HEK293 (cell line): ENCODE measurements around the gene CEPT1.

Experiments used
- IKZF3 ChIP-seq: fragments of 450-650 bp; IDR thresholded peaks from 2 replicates; pipeline ENCODE4 v1.5.0; 2018; ENCODE audit warnings: missing biosample characterization, mild to moderate bottlenecking, missing genetic modification characterization, moderate library complexity
- MZF1 ChIP-seq: fragments of 450-650 bp; formaldehyde crosslinking; IDR thresholded peaks from 2 replicates; pipeline ENCODE4 v1.5.1; 2017; ENCODE audit warnings: missing biosample characterization, missing genetic modification characterization, borderline replicate concordance
- ZNF23 ChIP-seq: fragments of 450-650 bp; formaldehyde crosslinking; IDR thresholded peaks from 2 replicates; pipeline ENCODE4 v1.5.1; 2016; ENCODE audit warnings: missing biosample characterization, missing genetic modification characterization, borderline replicate concordance
- ZNF266 ChIP-seq: fragments of 450-650 bp; formaldehyde crosslinking; IDR thresholded peaks from 2 replicates; pipeline ENCODE4 v1.5.1; 2016; ENCODE audit warnings: missing biosample characterization, missing genetic modification characterization, low read depth
- ZNF324 ChIP-seq: fragments of 450-650 bp; formaldehyde crosslinking; IDR thresholded peaks from 2 replicates; pipeline ENCODE4 v1.5.1; 2016; ENCODE audit warnings: missing biosample characterization, missing genetic modification characterization
- TF ChIP-seq, protein P1 (sequence below): fragments of 450-650 bp; formaldehyde crosslinking; IDR thresholded peaks from 2 replicates; pipeline ENCODE4 v1.5.1; 2016; ENCODE audit warnings: missing biosample characterization, missing genetic modification characterization

DNA sequence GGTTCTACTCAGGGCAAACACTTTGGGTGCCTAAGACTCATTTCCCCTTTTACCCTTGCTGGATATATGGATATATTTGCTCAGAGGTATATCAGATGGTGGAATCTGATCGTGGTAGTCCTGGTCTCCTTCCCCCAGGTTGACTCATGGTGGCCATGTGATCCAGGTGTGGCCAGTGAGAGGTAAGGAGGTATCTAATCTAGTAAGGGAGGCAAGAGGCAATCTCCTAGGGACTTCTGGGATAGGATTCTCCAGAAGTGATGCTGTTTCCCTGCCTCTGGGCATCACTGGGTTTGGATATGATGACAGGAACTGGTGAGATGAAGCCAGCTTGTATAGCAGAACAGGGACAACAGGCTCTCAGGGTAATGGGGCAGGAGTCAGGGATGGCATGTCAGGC lies 68.9 kb downstream of the CEPT1 start:
- no peak for TF ChIP-seq MZF1
- no peak for TF ChIP-seq IKZF3
- TF ChIP-seq ZNF324 (tag by site-specific recombination) = no peak
- no peak for TF ChIP-seq ZNF266 (tag by site-specific recombination)
- TF ChIP-seq, protein P1, sequence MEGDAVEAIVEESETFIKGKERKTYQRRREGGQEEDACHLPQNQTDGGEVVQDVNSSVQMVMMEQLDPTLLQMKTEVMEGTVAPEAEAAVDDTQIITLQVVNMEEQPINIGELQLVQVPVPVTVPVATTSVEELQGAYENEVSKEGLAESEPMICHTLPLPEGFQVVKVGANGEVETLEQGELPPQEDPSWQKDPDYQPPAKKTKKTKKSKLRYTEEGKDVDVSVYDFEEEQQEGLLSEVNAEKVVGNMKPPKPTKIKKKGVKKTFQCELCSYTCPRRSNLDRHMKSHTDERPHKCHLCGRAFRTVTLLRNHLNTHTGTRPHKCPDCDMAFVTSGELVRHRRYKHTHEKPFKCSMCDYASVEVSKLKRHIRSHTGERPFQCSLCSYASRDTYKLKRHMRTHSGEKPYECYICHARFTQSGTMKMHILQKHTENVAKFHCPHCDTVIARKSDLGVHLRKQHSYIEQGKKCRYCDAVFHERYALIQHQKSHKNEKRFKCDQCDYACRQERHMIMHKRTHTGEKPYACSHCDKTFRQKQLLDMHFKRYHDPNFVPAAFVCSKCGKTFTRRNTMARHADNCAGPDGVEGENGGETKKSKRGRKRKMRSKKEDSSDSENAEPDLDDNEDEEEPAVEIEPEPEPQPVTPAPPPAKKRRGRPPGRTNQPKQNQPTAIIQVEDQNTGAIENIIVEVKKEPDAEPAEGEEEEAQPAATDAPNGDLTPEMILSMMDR (tag by site-specific recombination) = no peak
- no peak for TF ChIP-seq ZNF23 (tag by site-specific recombination)
